Measurements from ENCODE around the gene JMJD7.

Gene JMJD7

DNA sequence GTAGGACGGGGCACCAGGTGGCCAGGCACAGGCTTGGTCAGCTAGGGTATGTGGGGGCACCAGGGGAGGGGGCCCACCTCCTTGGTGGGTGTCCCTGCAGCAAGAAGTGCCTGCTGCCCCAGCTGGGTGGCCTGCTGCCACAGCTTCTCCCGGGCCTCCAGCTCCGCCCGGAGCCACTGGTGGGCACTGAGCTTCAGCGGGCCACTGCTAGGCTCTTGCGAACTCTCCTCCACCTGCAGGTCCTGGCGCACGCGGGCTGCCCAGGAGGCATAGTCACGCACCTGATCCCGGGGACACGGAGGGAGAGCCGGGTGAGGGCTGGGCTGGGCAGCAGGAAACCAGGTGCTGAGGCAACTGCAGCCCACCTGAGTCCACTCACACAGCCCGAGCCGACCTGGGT, 40.4 kb downstream of the JMJD7 start:
- no peak for DNase-seq

DNA sequence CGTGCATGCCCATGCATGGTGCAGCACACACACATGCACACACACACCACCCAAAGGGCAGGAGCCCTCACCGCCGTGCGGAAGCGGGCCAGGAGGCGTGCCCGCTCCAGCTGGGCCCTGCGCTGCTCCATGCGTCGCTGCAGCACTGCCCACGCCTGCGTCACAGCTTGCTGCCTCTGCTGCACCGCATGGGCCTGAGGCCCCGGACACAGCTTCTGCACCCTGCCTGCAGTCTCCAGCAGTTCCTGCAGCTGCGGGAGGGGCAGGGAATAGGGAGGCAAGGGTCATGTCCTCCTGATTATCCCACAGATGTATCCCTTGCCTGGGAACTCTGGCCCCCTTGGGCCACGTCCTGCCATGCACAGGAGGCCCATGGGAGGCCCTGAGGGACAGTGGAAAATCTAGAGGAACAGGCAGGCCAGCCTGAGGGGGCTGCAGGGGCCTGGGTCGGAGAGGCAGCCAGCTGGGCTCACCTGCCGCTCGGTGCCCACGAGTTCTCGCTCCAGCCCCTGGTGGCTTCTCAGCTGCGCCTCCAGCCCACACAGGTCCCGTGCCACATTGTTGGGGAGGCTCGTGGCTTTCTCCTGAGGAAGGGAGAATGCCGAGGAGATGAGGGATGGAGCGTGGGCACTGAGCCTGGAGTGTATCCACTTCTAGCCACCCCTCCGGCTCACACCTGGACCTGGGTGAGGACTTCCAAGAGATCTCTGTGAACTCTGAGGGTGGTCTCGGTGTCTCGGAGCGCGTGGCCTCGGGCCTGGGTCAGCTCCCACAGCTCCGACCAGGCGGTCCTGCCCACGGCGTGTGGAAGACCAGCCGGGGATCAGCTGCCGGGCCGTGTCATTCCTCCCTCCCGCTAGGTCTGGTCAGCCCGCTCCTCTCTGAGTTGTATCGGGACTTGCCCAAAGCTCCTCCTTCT, 42.1 kb downstream of the JMJD7 start:
- no peak for DNase-seq

DNA sequence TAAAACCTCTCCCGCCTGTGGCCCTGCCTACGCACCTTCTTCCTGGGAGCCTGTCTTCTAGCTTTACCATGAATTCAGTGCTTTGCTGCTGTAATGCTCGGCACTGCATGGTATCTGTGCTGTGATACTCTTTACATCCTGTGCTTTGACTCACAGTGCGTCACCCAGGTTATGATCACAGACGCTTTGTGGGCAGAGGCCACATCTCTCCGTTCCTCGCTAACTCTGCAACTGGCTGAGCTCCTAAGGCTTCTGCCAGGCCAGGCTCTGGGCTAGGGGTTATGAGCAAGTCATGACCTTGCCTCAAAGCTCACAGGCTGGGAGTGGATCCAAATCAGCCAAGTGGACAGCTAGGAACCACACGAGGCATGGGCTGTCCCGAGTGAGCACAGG, 42.8 kb downstream of the JMJD7 start:
- no peak for DNase-seq

DNA sequence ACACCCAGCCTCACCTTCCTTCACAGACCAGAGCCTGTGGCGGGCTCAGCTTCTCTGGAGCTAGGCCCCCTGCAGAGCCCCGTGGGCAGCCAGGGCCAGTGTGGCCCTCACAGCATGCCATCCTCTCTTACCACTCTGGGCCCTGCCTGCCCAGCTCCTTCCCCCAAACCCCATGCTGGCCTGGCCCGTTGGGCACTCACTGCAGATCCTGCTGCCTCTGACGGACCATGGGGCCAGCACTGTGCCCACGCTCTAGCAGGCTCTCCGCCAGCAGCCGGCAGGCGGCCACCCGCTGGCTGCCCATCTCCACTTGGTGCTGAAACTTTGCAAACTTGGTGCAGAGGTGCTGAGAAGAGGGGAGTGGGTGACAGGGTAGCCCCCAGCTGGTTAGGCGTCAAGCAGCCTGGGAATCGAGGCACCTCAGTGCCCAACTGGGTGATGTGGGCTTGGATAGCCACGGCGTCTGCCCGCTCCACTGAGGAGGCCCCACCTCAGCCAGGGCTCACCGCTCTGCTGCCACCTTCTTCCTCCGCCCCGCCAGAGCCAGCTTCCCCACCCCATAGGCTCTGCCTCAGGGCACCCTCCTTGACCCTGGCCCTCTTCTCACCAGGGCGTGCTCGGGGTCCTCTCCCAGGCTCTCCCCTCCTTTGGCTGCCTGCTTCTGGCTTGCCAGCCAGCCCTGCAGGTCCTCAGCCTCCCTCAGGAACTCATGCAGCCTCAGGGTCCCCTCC, 43.4 kb downstream of the JMJD7 start:
- no peak for DNase-seq

- DNase-seq, result no peak
These were observed 44.4 kb downstream of the JMJD7 start for GRCh38 chr15:41872166-41872747.

DNA sequence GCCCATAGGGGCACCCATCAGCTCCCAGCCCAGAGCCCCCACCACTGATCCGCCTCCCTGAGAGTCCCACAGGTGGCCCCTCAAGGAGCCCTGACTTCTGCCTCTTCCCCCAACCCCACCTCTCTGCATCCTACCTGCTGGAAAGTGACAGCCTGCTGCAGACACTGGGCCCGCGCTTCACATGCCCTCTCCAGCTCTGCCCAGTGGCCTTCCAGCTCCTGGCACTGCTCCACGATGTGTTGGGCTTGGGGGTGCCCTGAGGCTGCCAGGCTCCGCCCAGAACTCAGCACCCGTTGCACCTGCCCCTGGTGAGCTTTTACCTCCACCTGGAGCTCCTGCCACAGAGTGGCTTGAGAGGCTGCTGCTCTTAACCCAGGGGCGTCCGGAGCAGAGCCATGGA, 45.8 kb downstream of the JMJD7 start:
- DNase-seq, result peak; percentile 72

DNA sequence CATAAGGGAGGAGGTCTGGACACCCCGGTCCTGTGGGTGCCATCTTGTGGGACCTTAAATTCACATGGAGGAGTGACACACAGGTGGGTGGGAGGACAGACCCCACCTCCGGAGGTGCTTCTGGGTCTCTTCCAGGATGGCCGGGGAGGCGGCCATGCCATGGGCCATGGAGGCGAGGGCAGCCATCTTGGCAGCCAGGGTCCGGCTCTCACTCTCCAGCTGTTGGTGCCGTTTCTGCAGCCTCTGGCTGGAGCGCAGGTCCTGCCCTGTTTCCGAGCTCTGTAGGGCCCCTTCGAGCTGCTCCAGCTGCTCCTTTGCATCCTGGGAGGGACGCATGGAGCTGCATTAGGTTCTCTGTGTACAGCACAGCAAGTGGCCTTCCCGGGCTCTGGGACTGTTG, 46.8 kb downstream of the JMJD7 start:
- no peak for DNase-seq

DNA sequence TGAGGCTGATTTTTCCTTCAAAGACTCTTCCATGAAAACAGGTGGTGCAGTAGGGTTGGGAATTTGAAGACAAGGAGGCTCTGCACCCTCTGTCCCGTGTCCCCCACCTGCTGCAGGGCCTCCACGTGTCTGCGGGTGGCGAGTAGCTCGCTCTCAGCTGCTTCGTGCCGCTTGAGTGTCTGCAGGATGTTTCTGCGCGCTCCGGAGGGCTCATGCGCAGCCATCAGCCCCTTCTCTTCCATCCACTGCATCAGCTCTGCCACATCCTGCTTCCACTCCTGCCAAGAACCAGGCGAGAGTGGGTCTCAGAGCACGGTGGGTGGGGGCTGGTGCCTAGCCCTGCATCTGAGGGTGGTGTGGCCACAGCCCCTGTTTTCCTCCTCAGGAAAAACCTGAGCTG, 48.1 kb downstream of the JMJD7 start:
- no peak for DNase-seq

DNA sequence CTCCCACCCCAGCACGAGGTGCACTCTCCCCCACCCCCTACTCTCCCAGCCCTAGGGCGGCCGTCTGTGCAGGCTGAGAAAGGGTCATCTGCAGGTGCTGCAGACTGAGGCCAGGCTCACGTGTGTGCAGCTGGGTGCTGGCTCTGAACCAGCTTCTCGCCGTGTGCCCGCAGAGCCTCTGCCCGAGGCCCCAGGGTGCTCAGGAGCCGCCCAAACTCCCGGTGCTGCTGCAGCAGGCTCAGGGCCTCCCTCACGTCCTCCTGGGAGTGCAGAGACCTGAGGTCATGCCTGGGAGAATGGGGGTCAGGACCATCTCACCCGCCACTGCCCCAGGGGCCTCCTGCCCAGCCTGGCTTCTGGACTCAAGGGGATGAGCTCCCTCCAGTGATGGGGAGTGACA, 48.8 kb downstream of the JMJD7 start:
- no peak for DNase-seq

- DNase-seq, result no peak
These were observed 49.9 kb downstream of the JMJD7 start for GRCh38 chr15:41877631-41878354.

DNA sequence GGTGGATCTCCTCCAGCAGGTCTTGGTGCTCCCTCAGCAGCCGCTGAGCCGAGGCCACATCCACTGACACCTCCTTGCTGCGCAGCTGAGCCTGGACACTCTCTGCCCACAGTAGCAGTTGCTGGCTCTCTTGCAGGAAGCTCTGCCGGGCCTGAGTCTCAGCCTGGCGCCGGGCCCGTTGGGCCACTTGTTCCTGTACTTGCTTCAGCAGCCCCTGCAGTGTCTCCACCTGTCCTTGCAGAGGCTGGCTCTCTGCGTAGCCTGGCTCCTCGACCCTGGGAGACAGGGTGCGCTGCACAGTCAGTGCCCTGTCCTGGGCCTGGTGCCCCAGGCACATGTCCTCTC, 50.4 kb downstream of the JMJD7 start:
- DNase-seq, result no peak

- no peak for DNase-seq
These were observed 51.5 kb downstream of the JMJD7 start for GRCh38 chr15:41879321-41879845.

- DNase-seq, result no peak
These were observed 52.4 kb downstream of the JMJD7 start for GRCh38 chr15:41880156-41880877.

DNA sequence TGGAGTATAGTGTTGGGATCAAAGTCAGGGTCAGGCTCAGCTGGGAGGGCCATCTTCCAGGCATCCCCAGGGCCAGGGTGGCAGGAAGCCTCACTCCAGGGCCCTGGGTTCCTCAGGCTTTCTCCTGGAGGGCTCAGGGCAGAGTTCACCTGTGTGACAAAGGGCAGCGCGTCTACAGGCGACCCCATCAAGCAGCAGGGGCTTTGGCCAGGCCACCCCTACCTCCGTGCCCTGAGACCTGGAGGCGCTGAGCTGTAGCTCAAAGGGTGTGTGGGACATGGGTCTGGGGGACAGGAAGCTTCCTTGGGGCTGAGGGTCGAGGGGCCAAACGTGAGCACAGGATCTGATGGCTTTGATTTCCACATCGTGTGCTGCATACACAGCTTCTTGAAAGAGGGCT, 53.2 kb downstream of the JMJD7 start:
- DNase-seq, result no peak

DNA sequence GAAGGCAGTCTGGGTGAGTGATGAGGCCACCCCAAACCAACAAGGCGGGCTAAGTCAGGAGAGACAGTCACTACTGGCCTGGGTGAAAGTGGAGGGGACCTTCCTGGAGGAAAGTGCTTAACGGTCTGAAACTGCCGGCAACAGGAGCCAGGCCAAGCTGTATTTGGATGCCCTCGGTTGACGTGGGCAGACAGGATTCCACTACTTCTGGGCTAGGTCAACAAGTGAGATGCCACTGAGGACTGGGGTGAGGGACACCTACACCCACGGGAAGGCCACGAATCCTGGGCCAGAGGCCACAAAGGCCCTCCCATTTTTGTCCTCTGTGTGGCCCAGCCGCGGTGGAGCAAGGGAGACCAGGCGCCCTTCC, 53.6 kb downstream of the JMJD7 start:
- DNase-seq, result no peak

DNA sequence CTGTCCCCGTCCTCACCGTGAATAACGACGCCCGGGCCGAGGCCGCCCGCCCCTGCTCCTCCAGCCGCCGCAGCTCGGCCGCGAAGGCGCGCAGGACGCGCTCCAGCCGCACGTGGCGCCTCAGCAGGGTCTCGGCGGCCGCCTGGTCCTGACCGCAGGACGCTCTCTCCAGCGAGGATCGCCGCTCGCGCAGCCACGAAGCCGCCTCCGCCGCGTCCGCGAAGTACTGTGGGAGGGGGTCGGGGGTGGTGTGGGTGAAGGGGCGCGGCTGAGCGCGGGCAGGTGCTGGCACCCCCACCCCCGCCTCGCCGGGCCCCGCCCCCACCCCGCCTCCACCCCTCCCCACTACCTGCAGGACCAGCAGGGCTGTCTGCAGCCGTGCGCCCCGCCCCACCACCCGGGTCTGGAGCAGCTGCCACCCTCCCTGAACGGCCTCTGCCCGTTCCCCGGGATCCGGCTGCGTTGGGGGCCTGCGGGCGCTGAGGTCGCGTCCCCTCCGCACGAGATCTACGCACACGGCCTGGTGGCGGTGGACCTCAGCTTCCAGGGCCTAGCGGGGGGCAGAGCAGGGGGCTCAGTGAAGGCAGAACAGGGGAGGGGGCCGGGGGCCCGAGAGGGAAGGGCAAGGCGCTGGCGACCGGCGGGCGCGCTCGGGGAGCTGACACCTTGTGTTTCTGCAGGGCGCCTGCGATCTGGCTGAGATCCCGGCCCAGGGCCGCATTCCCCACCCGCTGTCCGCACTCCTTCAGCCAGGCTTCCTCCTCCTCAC, 54.2 kb downstream of the JMJD7 start:
- DNase-seq, result no peak

GRCh38 chr15:41882689-41883483, 55.0 kb downstream of the JMJD7 start:
- no peak for DNase-seq

DNA sequence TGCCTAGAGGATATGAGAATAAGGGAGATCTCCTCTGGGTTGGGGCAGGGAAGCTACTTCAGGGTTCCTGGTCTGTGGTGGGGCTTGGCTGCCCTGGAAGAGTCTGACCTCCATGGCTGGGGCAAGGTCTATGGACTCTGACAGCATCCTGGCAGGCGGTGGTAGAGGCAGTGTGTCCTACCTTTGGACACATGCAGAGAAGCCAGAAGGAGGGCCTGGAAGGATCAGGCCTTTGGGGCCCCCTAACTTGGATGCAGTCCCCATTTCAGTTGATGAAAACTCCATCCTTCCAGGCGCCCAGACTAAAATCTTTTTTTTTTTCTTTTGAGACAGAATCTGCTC, 55.6 kb downstream of the JMJD7 start:
- no peak for DNase-seq

- DNase-seq, result no peak
These were observed 56.6 kb downstream of the JMJD7 start for GRCh38 chr15:41884458-41884857.

GRCh38 chr15:41885321-41885720, 57.4 kb downstream of the JMJD7 start:
- DNase-seq, result no peak

- DNase-seq, result no peak
These were observed 57.9 kb downstream of the JMJD7 start for GRCh38 chr15:41885841-41886240.

Measured in NCI-H510A (cell line).